GM12878 (cell line): ENCODE measurements around the gene DNAAF3.

Source experiments
- CBX5 ChIP-seq: sonication (generic); IDR thresholded peaks from 2 replicates; pipeline ENCODE4 v1.6.1; 2016; ENCODE audit warnings: low read depth, moderate library complexity, mild to moderate bottlenecking, inconsistent platforms
- CEBPB ChIP-seq, 2 experiments: fragments of 150-350 bp in 1 of 2; IDR thresholded peaks; 2 replicates each; pipeline ENCODE4 v1.6.1; 2012 to 2014; ENCODE audit warnings: low read depth in 2 of 2, low read length in 2 of 2, borderline replicate concordance in 1 of 2, inconsistent platforms in 1 of 2
- CHD2 ChIP-seq: IDR thresholded peaks from 2 replicates; pipeline ENCODE4 v1.6.1; 2011; ENCODE audit warnings: low read depth, low read length, improper control_type of control experiment, borderline replicate concordance
- EP300 ChIP-seq, 2 experiments: fragments of 150-350 bp in 1 of 2; IDR thresholded peaks; 2 replicates each; pipeline ENCODE4 v1.6.1; 2011 to 2012; ENCODE audit warnings: low read depth in 2 of 2, low read length in 2 of 2, borderline replicate concordance in 1 of 2, improper control_type of control experiment in 1 of 2, inconsistent platforms in 1 of 2; ENCODE audit not compliant: control insufficient read depth in 1 of 2
- JUND ChIP-seq: IDR thresholded peaks from 2 replicates; pipeline ENCODE4 v1.6.1; 2012; ENCODE audit warnings: low read depth, mild to moderate bottlenecking, low read length, improper control_type of control experiment, moderate library complexity
- MXI1 ChIP-seq: fragments of 150-350 bp; IDR thresholded peaks from 2 replicates; pipeline ENCODE4 v1.6.1; 2011; ENCODE audit warnings: low read depth, mild to moderate bottlenecking, inconsistent platforms, low read length, improper control_type of control experiment
- PML ChIP-seq: IDR thresholded peaks from 2 replicates; pipeline ENCODE4 v1.6.1; 2012; ENCODE audit warnings: low read length, inconsistent platforms
- POLR2A ChIP-seq: IDR thresholded peaks from 2 replicates; pipeline ENCODE4 v1.6.1; 2011; ENCODE audit warnings: low read depth, mild to moderate bottlenecking, low read length
- POLR2AphosphoS5 ChIP-seq: IDR thresholded peaks from 2 replicates; pipeline ENCODE4 v1.6.1; 2011; ENCODE audit warnings: mild to moderate bottlenecking, low read length, inconsistent platforms
- SP1 ChIP-seq: IDR thresholded peaks from one replicate; pipeline ENCODE4 v1.6.1; 2011; ENCODE audit warnings: low read depth, low read length
- SUPT20H ChIP-seq: IDR thresholded peaks from 2 replicates; pipeline ENCODE4 v1.6.1; 2011; ENCODE audit warnings: low read depth, mild to moderate bottlenecking, low read length, moderate library complexity, borderline replicate concordance; ENCODE audit not compliant: control insufficient read depth
- ZBED1 ChIP-seq: IDR thresholded peaks from 2 replicates; pipeline ENCODE4 v1.6.1; 2016; ENCODE audit warnings: borderline replicate concordance
- TF ChIP-seq, protein P1 (sequence below): IDR thresholded peaks from 2 replicates; pipeline ENCODE4 v1.6.1; 2012; ENCODE audit warnings: mild to moderate bottlenecking, low read depth, low read length
- TF ChIP-seq, protein P2 (sequence below): fragments of 450-650 bp; IDR thresholded peaks from 2 replicates; pipeline ENCODE4 v1.6.1; 2017; ENCODE audit warnings: mild to moderate bottlenecking, moderate library complexity

DNA sequence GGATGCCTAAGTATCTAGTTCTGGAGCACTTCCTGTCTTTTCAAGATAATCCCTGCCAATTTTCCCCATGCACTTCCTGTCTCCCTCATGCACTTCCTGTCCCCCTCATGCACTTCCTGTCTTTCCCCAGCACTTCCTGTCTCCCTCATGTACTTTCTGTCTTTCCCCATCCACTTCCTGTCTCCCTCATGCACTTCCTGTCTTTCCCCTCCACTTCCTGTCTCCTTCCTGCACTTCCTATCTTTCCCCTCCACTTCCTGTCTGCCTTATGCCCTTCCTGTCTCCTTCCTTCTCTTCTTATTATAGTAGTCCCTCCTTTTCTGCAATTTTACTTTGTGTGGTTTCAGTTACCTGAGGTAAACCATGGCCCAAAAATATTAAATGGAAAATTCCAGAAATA is 14.4 kb downstream of the DNAAF3 start:
- TF ChIP-seq POLR2A (no peak), EP300 (IDR thresholded peaks at IDR 0.05; ENCODE audit: borderline replicate concordance in 1 of 2, control insufficient read depth in 1 of 2, low read depth in 2 of 2, low read length in 2 of 2) (no peak), ZBED1 (no peak), CBX5 (no peak), CHD2 (no peak), POLR2AphosphoS5 (no peak), MXI1 (no peak), JUND (no peak), SP1 (no peak), SUPT20H (no peak), PML (no peak), CEBPB (IDR thresholded peaks at IDR 0.05; ENCODE audit: borderline replicate concordance in 1 of 2, low read depth in 2 of 2, low read length in 2 of 2) (no peak)
- TF ChIP-seq, protein P1, sequence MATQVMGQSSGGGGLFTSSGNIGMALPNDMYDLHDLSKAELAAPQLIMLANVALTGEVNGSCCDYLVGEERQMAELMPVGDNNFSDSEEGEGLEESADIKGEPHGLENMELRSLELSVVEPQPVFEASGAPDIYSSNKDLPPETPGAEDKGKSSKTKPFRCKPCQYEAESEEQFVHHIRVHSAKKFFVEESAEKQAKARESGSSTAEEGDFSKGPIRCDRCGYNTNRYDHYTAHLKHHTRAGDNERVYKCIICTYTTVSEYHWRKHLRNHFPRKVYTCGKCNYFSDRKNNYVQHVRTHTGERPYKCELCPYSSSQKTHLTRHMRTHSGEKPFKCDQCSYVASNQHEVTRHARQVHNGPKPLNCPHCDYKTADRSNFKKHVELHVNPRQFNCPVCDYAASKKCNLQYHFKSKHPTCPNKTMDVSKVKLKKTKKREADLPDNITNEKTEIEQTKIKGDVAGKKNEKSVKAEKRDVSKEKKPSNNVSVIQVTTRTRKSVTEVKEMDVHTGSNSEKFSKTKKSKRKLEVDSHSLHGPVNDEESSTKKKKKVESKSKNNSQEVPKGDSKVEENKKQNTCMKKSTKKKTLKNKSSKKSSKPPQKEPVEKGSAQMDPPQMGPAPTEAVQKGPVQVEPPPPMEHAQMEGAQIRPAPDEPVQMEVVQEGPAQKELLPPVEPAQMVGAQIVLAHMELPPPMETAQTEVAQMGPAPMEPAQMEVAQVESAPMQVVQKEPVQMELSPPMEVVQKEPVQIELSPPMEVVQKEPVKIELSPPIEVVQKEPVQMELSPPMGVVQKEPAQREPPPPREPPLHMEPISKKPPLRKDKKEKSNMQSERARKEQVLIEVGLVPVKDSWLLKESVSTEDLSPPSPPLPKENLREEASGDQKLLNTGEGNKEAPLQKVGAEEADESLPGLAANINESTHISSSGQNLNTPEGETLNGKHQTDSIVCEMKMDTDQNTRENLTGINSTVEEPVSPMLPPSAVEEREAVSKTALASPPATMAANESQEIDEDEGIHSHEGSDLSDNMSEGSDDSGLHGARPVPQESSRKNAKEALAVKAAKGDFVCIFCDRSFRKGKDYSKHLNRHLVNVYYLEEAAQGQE = no peak
- TF ChIP-seq, protein P2, sequence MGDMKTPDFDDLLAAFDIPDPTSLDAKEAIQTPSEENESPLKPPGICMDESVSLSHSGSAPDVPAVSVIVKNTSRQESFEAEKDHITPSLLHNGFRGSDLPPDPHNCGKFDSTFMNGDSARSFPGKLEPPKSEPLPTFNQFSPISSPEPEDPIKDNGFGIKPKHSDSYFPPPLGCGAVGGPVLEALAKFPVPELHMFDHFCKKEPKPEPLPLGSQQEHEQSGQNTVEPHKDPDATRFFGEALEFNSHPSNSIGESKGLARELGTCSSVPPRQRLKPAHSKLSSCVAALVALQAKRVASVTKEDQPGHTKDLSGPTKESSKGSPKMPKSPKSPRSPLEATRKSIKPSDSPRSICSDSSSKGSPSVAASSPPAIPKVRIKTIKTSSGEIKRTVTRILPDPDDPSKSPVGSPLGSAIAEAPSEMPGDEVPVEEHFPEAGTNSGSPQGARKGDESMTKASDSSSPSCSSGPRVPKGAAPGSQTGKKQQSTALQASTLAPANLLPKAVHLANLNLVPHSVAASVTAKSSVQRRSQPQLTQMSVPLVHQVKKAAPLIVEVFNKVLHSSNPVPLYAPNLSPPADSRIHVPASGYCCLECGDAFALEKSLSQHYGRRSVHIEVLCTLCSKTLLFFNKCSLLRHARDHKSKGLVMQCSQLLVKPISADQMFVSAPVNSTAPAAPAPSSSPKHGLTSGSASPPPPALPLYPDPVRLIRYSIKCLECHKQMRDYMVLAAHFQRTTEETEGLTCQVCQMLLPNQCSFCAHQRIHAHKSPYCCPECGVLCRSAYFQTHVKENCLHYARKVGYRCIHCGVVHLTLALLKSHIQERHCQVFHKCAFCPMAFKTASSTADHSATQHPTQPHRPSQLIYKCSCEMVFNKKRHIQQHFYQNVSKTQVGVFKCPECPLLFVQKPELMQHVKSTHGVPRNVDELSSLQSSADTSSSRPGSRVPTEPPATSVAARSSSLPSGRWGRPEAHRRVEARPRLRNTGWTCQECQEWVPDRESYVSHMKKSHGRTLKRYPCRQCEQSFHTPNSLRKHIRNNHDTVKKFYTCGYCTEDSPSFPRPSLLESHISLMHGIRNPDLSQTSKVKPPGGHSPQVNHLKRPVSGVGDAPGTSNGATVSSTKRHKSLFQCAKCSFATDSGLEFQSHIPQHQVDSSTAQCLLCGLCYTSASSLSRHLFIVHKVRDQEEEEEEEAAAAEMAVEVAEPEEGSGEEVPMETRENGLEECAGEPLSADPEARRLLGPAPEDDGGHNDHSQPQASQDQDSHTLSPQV = no peak
